ENCODE results near the gene NR1H4.

NR1H4 gene

GRCh38 chr12:100489251-100489820 is 15.7 kb downstream of the NR1H4 start:
- no peak overlapping the region for H3K4me3 ChIP-seq (ENCODE audit: low read depth, low read length)
- TF ChIP-seq, protein P1, sequence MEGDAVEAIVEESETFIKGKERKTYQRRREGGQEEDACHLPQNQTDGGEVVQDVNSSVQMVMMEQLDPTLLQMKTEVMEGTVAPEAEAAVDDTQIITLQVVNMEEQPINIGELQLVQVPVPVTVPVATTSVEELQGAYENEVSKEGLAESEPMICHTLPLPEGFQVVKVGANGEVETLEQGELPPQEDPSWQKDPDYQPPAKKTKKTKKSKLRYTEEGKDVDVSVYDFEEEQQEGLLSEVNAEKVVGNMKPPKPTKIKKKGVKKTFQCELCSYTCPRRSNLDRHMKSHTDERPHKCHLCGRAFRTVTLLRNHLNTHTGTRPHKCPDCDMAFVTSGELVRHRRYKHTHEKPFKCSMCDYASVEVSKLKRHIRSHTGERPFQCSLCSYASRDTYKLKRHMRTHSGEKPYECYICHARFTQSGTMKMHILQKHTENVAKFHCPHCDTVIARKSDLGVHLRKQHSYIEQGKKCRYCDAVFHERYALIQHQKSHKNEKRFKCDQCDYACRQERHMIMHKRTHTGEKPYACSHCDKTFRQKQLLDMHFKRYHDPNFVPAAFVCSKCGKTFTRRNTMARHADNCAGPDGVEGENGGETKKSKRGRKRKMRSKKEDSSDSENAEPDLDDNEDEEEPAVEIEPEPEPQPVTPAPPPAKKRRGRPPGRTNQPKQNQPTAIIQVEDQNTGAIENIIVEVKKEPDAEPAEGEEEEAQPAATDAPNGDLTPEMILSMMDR (IDR thresholded peaks at IDR 0.05; ENCODE audit: low read depth, low read length, missing control alignments), result no peak
- DNase-seq (ENCODE audit: low read depth), result no peak
- in situ Hi-C loops (cut with HindIII; ENCODE audit: low sequenced_read_pairs), result no loop called here

- H3K4me3 ChIP-seq (ENCODE audit: low read depth, low read length), result no peak overlapping the region
- no peak for DNase-seq (ENCODE audit: low read depth)
- in situ Hi-C loops (cut with HindIII; ENCODE audit: low sequenced_read_pairs), result no loop called here
- TF ChIP-seq, protein P1 (IDR thresholded peaks at IDR 0.05; ENCODE audit: low read depth, low read length, missing control alignments), result no peak
Measured at GRCh38 chr12:100490056-100490455, 16.4 kb downstream of the NR1H4 start.

DNA sequence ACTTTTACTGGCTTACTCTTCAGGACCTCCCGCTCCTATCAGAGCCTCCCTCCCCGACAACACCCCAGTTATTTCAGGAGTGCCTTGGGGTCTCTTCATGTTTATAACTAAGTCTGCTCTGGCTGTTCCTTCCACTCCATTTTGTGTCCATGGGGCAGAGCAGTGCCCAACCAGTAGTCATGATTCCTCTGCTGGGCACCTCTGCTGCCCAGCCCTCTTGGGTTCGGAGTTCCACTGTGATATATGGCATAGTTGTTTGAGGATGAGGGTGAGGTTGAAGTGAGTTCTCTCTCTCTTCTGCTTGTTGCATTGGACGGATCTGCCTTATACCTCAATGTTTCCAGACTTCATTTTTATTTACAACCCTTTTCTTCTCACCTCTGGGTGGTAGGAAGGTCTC is 17.4 kb downstream of the NR1H4 start:
- DNase-seq (ENCODE audit: low read depth), result no peak
- H3K4me3 ChIP-seq (ENCODE audit: low read depth, low read length), result no peak overlapping the region
- TF ChIP-seq, protein P1 (IDR thresholded peaks at IDR 0.05; ENCODE audit: low read depth, low read length, missing control alignments), result no peak
- in situ Hi-C loops (cut with HindIII; ENCODE audit: low sequenced_read_pairs), result no loop called here

DNA sequence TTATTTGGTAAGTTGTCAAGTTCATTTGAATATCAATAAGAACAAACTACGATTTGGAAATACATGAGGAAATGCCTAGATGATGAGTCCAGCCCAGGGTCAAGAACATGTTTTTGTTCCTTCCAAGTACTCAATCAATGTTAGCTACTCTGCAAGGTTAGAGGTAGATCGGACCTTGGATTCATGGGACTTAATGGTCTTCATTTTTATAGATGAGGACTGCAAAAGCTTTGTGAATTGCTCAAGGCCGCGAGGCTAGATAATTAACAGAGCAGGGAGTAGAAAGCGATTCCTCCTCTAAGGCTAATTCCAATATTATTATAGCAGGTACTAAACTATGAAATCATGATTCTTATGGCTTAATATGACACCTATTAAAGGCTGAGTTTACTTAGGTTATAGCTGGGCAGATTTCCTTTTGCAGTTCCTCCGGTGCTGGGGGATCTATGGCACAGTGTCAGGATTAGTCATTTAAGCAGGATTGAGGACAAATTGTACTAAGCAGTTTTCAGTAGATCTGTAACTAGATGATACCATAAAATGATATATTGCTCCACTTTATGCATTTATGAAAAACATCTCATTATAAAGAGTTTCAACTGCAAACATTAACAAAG is 19.8 kb downstream of the NR1H4 start:
- H3K4me3 ChIP-seq (ENCODE audit: low read depth, low read length), result no peak overlapping the region
- TF ChIP-seq, protein P1 (IDR thresholded peaks at IDR 0.05; ENCODE audit: low read depth, low read length, missing control alignments), result no peak
- in situ Hi-C loops (cut with HindIII; ENCODE audit: low sequenced_read_pairs), result no loop called here
- no peak for DNase-seq (ENCODE audit: low read depth)

DNA sequence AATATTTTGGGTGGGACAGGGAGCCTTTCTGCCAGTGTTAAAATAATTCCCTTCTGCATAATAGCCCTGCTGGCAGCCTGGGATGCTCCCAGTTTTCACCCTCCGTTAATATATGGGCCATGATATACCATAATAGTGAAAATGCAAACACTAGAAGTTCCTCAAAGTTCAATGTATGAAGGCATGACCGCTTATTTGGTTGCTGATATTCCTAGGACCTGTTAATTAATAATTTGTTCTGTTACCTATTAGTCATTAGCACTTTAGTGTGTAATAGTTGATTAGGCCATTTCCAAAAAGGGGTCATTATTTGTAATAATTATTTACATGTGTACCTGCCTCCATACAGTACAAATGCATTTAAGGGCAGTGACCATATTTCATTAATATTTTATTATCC is 20.4 kb downstream of the NR1H4 start:
- TF ChIP-seq, protein P1 (IDR thresholded peaks at IDR 0.05; ENCODE audit: low read depth, low read length, missing control alignments), result no peak
- no peak overlapping the region for H3K4me3 ChIP-seq (ENCODE audit: low read depth, low read length)
- in situ Hi-C loops (cut with HindIII; ENCODE audit: low sequenced_read_pairs), result no loop called here
- no peak for DNase-seq (ENCODE audit: low read depth)

GRCh38 chr12:100494538-100494937 is 20.9 kb downstream of the NR1H4 start:
- TF ChIP-seq, protein P1 (IDR thresholded peaks at IDR 0.05; ENCODE audit: low read depth, low read length, missing control alignments), result no peak
- in situ Hi-C loops (cut with HindIII; ENCODE audit: low sequenced_read_pairs), result no loop called here
- DNase-seq (ENCODE audit: low read depth), result no peak
- no peak overlapping the region for H3K4me3 ChIP-seq (ENCODE audit: low read depth, low read length)

All from astrocyte of the cerebellum (primary cell).